NOMO-1 (cell line): ENCODE data around the gene PRKG2.
"Not testable (repeated sequence)": the region's sequence is repeated elsewhere in the genome, so short reads cannot be mapped to it uniquely, and the experiment has no call there.

ENCODE experiments used
- DNase-seq, 2 experiments: peaks; one replicate each; lab custom pipeline; 2025; ENCODE audit not compliant: unreplicated experiment in 2 of 2; lab: John Stamatoyannopoulos, UW

PRKG2 gene, protein sequence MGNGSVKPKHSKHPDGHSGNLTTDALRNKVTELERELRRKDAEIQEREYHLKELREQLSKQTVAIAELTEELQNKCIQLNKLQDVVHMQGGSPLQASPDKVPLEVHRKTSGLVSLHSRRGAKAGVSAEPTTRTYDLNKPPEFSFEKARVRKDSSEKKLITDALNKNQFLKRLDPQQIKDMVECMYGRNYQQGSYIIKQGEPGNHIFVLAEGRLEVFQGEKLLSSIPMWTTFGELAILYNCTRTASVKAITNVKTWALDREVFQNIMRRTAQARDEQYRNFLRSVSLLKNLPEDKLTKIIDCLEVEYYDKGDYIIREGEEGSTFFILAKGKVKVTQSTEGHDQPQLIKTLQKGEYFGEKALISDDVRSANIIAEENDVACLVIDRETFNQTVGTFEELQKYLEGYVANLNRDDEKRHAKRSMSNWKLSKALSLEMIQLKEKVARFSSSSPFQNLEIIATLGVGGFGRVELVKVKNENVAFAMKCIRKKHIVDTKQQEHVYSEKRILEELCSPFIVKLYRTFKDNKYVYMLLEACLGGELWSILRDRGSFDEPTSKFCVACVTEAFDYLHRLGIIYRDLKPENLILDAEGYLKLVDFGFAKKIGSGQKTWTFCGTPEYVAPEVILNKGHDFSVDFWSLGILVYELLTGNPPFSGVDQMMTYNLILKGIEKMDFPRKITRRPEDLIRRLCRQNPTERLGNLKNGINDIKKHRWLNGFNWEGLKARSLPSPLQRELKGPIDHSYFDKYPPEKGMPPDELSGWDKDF

DNA sequence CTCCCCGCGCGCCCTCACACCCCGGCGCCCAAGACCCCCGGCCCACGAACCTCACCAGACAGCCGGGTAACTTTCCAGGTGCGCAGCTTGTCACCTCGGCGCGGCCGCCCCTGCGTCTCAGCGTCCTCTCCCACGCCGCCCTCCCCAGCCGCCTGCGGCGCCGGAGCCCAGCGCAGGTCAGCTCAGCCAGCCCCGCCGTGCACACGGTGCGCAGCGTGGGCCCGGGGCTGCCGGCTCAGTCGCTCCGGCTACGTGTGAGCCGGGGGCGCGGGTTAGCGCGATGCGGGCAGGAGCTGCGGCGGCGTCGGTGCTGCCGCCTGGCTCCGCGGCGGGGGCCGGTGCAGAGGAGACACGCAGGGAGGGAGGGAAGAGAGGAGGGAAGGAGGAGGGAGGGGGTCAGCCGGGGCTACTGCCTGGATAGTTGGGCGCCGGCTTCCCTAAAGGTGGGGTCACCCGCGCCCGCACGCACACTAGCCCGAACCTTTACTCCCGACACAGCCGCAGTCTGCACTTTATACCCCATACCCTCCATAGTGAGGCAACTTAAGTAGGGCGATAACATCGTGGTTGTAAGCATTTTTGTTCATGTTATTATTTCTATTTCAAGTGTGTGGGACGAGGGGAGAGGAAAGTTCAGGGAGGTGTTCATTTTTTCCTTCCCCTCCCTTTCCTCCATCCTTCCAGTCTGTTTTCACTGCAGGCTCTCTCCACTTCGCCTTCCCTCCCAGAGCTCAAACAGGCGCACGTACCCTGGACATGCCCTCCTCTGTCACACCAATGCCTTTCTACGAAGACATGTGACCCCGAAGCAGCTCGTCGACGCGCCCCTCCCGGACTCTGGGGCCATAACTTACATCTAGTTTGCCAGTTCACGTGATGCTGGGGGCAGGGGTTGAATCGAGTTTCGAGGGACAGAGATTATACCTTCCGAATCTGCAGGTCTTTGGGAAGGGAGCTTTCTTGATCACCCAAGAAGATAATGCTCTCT is at the start of gene PRKG2:
TSS of gene PRKG2 (minus strand) at position 342 of the 988 bp plus-strand sequence. CDS start 10,175 bp downstream, outside the sequence.
- DNase-seq = no peak

DNA sequence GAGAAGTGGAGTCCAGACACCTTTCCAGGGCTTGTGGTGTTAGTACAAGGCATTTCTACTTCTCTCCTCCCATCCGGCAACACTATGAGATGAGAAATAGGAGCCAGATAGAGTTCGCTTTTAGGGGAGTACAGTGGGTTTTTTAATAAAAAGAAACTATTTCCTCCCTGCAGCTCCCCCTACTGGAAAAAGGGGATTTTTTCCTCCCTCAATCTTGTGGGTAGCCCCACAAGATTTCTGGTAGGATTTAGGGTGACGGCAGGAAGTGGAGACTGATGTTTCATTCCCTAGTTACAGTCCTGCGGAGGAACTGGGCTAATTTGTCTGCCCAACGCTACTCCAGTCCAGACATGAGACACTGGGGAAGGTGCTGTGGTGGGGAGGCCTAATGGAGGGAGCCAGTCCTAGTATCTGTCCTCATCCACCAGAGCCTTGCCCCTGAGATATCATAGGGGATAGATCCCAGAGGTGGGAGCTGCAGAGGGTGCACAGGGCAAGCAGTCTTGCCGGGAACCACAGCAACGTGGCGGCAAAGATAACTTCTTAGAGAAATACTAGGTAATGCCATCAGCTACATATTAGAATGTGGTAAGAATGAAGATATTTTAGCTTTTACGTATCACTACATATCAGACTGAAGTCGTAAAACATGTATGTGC is 45.5 kb upstream of the PRKG2 start:
- DNase-seq = peak in 1 of 2 experiments; percentile 33

DNA sequence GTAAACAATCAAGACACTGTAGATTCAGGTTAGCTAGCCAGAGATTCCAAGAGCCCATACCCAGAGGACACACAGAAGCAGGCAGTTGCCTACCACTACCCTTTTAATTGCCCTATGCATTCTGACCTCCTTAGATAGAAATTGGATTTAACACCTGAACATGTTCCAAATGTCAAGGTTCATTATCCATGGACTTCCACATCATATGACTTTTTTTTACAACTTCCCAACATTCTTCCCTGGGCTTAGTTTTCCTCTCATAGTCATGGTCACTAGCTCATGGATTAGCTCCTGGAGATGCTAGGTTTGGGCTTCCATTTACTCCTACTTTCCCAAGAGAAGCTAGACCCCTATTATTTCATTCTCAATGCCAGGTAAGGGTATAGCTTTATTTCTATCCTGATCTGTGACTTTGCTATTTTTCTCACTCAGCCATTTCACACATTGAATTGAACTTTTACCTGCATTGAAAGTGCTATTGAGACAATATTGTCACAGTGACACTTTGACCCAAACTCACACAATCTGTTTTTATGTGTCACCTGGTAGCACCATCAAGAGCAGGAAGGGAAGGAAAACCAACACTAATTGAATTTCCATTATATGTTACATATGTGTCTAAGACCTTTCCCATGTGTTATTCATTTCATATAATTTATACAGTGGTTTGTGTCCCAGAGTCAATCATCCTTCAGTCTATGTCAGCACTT is 44.0 kb upstream of the PRKG2 start:
- DNase-seq = no peak

DNA sequence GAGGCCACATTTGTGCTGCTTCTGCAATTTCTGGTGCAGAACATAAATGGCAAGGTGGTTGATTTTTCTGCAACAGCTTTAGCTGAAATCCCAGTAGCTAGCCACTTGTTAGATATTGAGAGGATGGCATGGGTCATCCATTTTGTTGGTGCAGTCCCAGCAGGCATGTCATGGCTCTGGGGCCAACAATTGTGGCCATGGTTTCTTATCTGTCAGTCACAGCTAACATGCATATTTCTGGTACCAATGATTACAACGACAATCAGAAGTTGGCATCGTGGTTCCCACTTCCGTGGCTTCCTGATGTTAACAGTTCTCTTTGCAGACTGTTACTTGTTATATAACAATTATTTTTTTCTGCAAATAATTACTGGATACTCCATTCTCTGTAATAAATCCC is 42.8 kb upstream of the PRKG2 start:
- DNase-seq = peak in 1 of 2 experiments; percentile 37

DNA sequence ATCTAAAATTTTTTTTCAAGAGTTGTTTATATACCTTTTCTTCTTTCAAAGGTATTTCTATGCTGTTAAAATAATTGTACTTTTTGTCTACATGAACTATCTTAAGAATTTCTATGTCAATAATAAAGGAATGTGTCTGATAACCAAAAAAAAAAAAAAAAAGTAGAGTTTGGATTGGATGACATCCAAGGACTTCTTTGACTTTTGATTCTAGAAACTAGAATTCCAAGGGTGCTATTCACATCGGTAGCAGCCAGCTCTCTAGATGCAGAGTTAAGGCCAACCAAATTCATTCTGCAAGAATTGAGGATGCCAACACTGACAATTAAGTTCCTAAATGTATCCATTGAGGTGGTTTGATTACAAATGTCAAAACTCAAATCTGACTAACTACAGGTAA is 42.0 kb upstream of the PRKG2 start:
- no peak for DNase-seq

DNA sequence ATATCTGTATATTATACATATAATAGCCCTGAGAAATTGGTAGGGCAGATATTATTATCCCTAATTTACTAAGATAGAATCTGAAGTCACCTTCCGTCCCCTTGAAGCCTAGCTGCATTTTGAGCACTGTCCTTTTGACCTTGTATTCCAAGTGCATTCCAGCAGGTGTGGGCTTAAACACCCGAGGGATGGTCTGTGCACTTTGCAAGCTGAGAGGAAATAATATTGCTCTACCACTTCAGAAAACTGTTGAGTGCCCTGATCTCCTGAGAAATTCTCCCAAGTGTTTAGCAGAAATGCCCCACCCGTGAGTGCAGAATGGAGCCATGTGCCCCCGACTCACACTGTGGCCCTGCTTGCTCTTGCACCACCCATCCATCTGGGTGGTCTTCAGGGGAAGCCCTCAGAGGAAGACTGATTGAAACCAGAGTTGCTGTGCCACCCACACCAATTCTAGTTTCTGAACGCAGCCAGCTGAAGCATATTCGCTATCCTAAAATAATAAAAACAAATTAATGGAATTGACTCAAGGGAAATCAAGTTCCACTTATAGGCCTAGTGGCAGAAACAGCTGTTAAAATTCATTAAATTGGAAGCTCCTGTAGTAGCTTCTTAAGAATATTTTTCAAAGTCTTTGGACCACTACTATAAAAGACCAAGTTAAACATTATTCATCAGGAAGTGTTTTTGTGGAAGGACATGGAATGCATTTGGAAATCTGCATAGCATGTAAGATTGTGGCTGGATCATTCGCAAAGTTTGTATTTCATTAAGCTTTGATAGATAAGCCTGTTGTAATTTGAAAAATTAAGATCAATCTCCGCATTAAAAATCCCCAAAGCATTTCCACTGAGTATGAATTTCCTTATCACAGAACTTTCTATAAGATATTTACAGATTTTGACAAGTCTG is 41.3 kb upstream of the PRKG2 start:
- DNase-seq = no peak

DNA sequence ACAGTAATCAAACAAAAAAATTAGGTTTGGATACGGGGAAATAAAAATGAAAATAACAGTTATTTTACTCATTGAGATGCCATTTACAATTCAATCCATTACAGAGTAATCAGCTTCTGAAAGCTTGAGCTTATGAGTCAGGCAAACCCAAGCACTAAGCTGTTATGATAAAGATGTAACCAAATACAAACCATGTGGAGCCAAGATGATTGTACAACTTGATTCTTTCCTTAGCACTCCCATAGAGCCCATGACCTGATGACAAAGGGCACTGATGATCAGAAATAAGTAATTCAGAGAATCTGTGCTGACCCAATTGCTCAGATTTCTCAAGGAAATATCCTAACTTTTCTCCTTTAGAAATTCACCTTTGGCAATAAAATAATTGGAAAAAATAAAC is 40.5 kb upstream of the PRKG2 start:
- DNase-seq = no peak

DNA sequence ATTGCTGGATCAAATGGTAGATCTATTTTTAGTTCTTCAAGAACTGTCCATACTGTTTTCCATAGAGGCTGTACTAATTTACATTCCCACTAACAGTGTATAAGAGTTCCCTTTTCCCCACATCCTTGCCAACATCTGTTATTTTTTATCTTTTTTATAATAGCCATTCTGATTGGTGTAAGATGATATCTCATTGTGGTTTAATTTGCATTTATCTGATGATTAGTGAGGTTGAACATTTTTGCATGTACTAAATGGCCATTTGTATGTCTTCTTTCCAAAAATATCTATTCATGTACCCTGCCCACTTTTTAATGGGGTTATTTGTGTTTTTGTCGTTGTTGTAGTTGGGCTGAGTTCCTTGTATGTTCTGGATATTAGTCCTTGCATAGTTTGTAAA is 35.4 kb upstream of the PRKG2 start:
- no peak for DNase-seq

DNA sequence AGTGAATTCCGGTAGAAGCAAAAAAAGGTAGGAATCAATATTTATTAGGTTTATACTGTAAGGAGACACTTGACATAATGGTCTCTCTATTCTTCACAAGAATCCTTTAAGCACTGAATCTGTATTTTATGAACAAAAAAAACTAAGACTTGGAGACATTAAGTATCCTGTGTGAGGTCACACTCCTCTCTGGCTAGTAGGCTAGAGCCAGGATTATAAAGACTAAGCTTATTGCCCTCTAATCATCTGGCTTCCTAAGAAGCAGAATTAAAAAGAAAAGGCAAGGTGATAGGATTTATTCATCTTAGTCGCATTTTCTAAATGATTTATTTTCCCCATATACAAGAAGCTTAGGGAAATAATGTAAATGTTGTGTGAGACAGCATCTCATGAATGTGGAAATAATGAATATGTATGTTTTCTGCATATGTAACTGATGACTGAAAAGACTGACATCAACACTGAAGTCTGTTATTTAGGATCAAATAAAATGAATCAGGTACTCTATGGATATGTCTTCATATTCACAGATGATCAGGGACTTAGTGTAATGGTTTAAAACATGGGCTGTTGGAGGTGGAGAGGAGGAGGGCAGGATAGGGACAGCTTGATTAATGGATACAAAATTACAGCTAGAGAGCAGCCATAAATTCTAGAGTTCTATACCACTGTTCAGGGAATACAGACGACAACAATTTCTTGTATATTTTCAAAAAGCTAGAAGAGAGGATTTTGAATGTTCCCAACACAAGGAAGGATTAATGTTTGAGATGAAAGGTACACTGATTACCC is 30.4 kb upstream of the PRKG2 start:
- DNase-seq = no peak

DNA sequence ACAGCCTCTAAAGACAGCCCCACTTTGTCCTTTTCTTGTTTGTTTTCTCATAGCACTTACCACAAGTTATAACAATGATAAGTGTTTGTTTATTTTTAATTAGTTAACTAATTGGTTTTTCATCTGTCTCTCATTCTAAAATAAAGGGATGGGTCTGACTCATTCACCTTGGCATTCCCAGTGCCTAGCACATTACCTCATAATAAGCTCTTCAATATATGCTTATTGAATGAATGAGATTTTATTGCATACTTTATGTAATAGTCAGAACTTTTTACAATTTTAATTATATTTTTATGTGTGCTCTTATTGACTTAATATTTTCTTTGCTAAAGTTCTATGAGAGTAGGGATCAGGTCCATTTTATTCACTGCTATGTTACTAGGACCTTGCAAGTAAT is 22.8 kb upstream of the PRKG2 start:
- no peak for DNase-seq

DNA sequence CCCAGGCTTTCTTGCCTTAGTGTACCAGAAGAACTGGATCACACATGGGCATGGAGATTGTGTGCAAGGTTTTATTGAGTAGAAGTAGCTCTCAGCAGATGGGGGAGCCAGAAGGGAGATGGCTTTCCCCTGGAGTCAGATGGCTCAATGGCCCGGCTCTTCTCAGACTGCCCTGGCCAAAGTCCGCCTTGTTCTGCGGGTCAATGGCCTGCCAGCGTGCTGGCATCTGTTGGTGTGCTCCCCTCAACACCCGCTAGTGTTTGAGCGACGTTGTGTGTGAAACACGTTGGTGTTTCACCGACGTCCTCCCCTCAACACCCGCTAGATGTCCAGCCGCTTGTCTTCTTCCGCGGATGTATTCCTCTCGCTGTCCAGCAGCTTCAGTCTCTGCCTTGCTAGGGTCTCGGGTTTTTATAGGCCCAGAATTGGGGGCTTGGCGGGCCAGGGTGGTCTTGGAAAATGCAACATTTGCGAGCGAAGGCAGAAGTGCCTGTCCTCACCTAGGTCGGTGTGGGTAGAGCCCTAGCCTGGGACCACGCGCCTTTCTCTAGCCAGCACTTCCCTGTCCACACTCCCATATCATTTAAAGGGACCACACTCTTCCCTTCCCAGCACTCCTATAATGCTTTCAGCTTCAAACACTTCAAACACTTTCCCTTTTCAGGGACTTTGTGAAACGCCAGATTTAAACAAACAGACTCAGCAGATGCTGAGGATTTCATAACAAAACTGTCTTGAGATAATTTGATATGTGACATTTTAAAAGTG is 21.1 kb upstream of the PRKG2 start:
- DNase-seq = no peak

DNA sequence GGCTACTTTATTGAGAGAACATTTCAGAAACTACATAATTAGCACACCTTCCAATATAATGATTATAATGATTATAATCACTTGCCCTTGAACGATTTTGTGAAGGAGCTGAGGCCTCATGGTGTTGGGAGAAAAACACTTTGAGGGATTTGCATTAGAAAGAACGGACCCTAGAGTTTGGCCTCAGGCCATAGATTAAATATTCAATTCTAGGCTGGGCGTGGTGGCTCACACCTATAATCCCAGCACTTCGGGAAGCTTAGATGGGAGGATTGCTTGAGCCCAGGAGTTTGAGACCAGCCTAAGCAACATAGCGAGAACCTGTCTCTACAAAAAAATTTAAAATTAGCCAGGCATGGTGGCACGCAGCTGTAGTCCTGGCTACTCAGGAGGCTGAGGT is 12.9 kb upstream of the PRKG2 start:
- DNase-seq = no peak

DNA sequence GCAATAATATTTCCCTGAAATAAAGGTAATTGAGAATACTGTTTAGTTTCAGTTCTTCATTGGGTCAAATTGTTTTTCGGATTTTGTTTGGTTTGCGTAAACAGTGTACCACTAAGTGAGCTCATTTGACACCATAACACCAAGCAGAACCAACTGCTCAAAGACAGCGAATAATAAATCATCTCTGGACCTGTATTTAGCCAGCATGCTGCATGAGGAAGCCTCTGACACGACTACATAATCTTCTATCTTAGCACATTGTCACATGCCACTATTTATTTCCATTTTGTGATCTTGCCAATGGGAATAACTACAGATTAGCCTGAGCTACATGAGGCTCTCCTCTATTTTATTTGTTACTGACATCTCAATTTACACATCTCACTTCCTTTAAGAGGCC is 12.1 kb upstream of the PRKG2 start:
- DNase-seq = no peak

DNA sequence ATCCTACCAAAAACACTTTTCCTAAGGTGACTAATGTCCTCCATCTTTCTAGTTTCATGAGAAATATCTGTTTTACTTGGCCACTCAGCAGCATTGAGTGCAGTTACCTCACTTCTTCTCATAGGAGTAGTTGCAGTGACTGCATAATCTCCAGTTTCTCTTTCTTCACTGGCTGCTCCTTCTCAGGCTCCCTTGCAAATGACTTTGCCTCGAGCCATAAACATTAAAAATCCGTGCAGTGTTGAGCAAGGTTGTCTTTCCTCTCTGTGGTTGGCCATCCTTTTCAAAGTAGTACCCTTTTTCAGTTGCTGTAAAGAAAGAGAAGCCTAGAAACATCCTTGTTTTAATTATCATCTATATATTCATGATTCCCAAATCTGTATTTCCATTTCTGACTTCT is 10.2 kb upstream of the PRKG2 start:
- peak; percentile 7 to 52 for DNase-seq

DNA sequence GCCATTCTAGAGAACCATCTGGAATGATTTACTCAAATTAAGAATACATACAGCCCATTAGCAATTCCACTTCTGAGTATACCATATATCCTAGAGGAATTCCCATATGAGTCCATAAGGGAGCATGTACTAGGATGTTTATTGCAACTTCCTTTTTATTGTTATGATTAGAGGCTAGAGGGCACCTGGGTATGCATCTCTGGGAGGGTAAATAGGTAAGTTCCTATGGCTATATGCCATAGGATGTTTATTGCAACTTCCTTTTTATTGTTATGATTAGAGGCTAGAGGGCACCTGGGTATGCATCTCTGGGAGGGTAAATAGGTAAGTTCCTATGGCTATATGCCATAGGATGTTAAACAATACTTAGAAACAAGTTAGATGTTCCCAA is 7.1 kb upstream of the PRKG2 start:
- not testable (repeated sequence) for DNase-seq

DNA sequence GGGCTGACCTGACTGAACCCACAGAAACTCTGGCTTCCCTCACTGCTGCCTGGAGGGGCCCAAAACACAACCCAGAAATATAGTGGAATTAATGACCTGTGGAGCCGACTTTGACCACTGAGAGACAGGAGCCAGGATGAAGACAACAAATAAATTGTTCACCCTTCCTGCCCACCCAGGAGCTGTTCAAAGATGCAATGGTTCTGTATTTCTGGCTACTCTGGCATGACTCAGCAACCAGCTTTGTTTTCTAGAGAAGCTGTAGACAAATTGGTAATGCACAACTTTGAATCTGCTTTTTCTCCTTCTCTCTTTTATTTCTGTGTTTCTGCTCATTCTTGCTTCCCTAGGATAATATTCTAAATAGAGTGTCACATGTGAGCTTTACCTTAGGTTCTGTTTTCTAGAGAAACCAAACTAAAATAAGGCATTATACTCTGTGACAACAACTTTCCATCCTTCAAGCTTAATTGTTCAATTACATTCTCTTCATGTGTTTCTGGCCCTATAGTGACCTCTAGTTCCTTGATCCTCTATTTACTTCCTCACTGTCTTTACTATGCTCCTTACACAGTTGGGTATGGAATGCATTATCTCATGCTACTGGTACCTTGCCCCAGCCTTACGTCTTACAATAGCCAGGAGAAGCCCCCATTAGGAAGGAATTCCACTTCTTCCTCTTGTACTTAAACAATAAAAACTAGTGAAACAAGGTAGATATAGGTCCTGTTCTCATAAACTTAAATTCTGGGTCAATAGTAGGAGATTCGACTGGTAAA is 6.5 kb upstream of the PRKG2 start:
- no peak for DNase-seq
